ENCODE measurements around the gene CD80. TPM values are rescaled to one million over a fixed set of nuclear protein-coding genes. Genes with fewer than 3 reads are reported as not detected.

The CD80 gene
- total and polyA plus RNA-seq, 9 of the 15 experiments (the other 6 are each of a cell fraction or from before 2014, with no cell fraction given), result 3.0 to 8.2 (median 5.7) TPM

DNA sequence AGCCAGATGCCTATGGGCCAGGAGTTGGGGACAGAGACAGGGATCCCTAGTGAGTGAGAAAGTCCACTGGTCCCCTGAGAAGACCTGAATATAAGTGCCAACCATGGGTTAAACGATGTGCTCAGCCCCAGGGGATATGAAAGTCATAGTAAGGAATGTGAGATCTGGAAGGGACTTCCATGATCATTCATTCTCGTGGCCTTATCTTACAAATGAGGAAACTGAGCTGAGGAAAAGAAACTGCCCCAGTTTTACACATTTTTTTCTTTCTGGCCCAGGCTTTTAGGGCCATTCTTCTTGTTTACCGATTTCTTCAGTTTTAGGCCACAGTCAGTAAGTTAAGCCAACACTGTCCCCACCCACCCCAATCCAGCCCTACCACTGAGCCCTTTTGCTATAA, 11.1 kb downstream of the CD80 start (continued):
- TF ChIP-seq, protein P1, sequence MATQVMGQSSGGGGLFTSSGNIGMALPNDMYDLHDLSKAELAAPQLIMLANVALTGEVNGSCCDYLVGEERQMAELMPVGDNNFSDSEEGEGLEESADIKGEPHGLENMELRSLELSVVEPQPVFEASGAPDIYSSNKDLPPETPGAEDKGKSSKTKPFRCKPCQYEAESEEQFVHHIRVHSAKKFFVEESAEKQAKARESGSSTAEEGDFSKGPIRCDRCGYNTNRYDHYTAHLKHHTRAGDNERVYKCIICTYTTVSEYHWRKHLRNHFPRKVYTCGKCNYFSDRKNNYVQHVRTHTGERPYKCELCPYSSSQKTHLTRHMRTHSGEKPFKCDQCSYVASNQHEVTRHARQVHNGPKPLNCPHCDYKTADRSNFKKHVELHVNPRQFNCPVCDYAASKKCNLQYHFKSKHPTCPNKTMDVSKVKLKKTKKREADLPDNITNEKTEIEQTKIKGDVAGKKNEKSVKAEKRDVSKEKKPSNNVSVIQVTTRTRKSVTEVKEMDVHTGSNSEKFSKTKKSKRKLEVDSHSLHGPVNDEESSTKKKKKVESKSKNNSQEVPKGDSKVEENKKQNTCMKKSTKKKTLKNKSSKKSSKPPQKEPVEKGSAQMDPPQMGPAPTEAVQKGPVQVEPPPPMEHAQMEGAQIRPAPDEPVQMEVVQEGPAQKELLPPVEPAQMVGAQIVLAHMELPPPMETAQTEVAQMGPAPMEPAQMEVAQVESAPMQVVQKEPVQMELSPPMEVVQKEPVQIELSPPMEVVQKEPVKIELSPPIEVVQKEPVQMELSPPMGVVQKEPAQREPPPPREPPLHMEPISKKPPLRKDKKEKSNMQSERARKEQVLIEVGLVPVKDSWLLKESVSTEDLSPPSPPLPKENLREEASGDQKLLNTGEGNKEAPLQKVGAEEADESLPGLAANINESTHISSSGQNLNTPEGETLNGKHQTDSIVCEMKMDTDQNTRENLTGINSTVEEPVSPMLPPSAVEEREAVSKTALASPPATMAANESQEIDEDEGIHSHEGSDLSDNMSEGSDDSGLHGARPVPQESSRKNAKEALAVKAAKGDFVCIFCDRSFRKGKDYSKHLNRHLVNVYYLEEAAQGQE (IDR thresholded peaks at IDR 0.05; ENCODE audit: borderline replicate concordance), result no peak
- TF ChIP-seq, protein P1 (CRISPR knock-in tag; IDR thresholded peaks at IDR 0.05; ENCODE audit: low read depth), result no peak
- no peak for TF ChIP-seq ZNF583 (CRISPR knock-in tag; IDR thresholded peaks at IDR 0.05)

DNA sequence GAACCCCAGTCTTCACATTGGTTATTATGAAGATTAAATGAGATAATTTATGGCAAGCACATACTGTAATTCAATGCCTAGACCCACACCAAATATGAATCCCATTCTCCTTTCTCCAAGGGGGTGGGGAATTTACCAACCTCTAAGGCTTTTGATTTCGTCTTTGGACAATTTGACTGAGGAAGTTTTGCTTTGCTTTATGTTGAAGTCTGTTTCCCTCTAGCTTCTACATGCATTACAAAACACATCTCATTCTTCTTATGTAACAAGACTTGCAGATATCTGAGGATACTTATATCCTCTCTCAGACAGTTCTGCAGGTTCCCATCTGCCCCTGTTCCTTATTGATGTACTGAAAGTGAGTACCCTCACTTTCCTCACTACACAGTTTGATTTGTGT, 12.2 kb downstream of the CD80 start:
- ATAC-seq (no peak), DNase-seq (ENCODE audit: extremely low read depth in 1 of 4, low spot score in 3 of 4) (no peak), FAIRE-seq (no peak)
- Histone ChIP-seq H3K4me2 (ENCODE audit: insufficient read depth, low read length) (no peak overlapping the region), H3K27me3 (ENCODE audit: control insufficient read depth in 2 of 2, insufficient read depth in 2 of 2, low read length in 2 of 2) (no peaks in the 10 kb centered on the region), H3K4me1 (replicated peaks in 1 of 2; ENCODE audit: control insufficient read depth in 2 of 2, insufficient read depth in 2 of 2, low read length in 2 of 2) (no peaks in the 10 kb centered on the region), H4K20me1 (replicated peaks; ENCODE audit: control insufficient read depth, insufficient read depth, low read length) (no peaks in the 10 kb centered on the region), H3K9me1 (ENCODE audit: control insufficient read depth, insufficient read depth, low read length) (no peaks in the 10 kb centered on the region), H3K9ac (ENCODE audit: insufficient read depth in 1 of 2, low read depth in 2 of 2, low read length in 2 of 2) (no peak overlapping the region), H3K9me3 (replicated peaks; ENCODE audit: control insufficient read depth, insufficient read depth, low read depth, low read length) (no peaks in the 10 kb centered on the region), H2AFZ (ENCODE audit: low read depth, low read length) (no peak overlapping the region), H3K27ac (ENCODE audit: extremely low read depth, low read depth, low read length) (no peak overlapping the region), H3K4me3 (no peak overlapping the region), H3K36me3 (ENCODE audit: control insufficient read depth, insufficient read depth, low read length) (no peaks in the 10 kb centered on the region), H3K79me2 (ENCODE audit: control insufficient read depth, insufficient read depth, low read length) (no peaks in the 10 kb centered on the region)
- 29% methylated on average over 1 of the region's 1 CpG for WGBS (ENCODE audit: insufficient coverage, low coverage, missing lambda C conversion rate)
- ChIA-PET POLR2A (interaction anchor here (1.1 kb wide), 1 partner anchor 12 kb away, joined by 3 read pairs; no protein-coding TSS in a partner anchor), CTCF (ENCODE audit: low intra/inter-chr PET ratio) (no interaction called here)
- no TSS peak for BruUV-seq (replicated peaks)
- in situ Hi-C loops (cut with MboI) (no loop called here), intact Hi-C loops (cut with micrococcal nuclease) (no loop called here)
- TF ChIP-seq PHB (CRISPR knock-in tag; IDR thresholded peaks at IDR 0.05), result no peak
- no peak for TF ChIP-seq NELFE (IDR thresholded peaks at IDR 0.05; ENCODE audit: insufficient read depth, insufficient read length)
- TF ChIP-seq ESRRA (IDR thresholded peaks at IDR 0.05; ENCODE audit: borderline replicate concordance, low read depth), result no peak
- no peak for TF ChIP-seq ZNF444 (CRISPR knock-in tag; IDR thresholded peaks at IDR 0.05)
- TF ChIP-seq, protein P2, sequence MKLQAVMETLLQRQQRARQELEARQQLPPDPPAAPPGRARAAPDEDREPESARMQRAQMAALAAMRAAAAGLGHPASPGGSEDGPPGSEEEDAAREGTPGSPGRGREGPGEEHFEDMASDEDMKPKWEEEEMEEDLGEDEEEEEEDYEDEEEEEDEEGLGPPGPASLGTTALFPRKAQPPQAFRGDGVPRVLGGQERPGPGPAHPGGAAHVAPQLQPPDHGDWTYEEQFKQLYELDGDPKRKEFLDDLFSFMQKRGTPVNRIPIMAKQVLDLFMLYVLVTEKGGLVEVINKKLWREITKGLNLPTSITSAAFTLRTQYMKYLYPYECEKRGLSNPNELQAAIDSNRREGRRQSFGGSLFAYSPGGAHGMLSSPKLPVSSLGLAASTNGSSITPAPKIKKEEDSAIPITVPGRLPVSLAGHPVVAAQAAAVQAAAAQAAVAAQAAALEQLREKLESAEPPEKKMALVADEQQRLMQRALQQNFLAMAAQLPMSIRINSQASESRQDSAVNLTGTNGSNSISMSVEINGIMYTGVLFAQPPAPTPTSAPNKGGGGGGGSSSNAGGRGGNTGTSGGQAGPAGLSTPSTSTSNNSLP (IDR thresholded peaks at IDR 0.05; ENCODE audit: borderline replicate concordance, low read depth, low read length), result no peak
- no peak for TF ChIP-seq TCF7 (IDR thresholded peaks at IDR 0.05; ENCODE audit: borderline replicate concordance)
- no peak for TF ChIP-seq RBM14 (IDR thresholded peaks at IDR 0.05; ENCODE audit: borderline replicate concordance, insufficient read depth, low read depth, low read length)
- no peak for TF ChIP-seq HDGF (IDR thresholded peaks at IDR 0.05)
- no peak for TF ChIP-seq CHD4 (IDR thresholded peaks at IDR 0.05; ENCODE audit: insufficient read depth, insufficient replicate concordance, low read depth, low read length, poor library complexity, severe bottlenecking)

Data from K562 (cell line).